ENCODE measurements around the gene DEPDC5.

The DEPDC5 gene

DNA sequence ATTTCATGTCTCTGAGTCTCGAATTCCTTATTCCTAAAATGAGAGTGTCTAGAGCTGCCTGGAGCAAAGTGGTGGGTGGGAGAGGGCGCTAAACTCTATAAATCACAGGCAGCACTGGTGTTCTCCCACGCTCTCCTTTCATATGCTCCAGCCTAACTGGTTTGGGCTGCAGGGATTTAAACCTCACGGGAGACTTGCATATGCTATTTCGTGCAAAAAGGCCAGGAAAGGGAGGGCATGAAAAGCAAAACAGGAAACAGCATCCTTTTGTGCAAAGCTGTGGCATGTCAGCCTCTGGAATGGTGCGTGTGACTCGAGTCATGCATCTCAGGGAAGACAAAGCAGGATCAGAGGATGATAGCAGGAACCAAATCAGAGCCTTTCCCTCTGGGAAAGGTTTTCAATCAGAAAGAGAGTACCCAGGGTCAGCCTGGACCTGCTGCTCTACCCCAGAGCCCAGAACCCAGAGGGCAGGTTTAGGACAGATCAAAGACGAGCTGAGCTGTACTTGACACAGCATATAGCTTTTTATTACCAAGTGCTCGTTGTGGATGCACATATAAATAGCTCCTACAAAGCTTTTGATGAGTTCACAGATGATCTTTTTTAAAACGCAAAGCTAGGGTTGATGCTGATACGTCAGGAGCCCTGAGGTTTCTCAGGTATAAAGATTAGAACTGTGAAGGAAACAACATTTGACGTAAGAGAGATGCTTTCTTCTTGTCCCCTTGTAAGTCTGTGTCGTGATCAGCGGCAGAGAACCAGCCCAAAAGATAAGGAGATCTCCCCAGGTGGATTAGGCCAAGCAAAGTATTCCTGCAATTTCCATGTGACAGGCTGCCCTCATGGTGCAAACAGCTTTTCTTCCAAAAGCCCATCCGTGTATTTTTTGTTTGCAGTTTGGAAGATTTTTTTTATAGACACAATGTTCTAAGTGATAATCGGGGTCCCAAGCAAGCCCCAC is 144.3 kb downstream of the DEPDC5 start:
- no peak overlapping the region for H3K27ac ChIP-seq
- TF ChIP-seq CTCF (conservative IDR thresholded peaks at IDR 0.05): no peak
- TF ChIP-seq ZFX (IDR thresholded peaks at IDR 0.05): no peak

DNA sequence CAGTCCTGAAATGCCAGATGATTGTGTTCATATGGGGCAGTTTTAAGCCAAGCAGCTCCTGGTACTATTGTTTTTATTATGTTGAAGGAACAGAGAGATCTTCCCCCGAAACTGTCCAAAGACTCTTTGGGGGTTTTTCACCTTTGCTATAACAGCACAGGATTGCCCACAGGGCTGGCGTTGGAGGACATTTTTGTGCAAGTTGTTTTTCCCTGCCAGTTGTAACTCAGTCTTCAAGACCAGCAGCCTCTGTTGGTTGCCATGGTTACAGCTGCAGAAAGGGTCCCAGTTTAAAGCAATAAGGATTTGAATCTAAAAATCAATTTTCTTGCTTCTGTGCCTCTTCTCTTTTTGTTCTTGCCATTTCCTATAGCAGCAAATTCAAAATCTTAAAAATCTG is 145.1 kb downstream of the DEPDC5 start:
- H3K27ac ChIP-seq: no peak overlapping the region
- TF ChIP-seq CTCF (conservative IDR thresholded peaks at IDR 0.05) (no peak), ZFX (IDR thresholded peaks at IDR 0.05) (no peak)

DNA sequence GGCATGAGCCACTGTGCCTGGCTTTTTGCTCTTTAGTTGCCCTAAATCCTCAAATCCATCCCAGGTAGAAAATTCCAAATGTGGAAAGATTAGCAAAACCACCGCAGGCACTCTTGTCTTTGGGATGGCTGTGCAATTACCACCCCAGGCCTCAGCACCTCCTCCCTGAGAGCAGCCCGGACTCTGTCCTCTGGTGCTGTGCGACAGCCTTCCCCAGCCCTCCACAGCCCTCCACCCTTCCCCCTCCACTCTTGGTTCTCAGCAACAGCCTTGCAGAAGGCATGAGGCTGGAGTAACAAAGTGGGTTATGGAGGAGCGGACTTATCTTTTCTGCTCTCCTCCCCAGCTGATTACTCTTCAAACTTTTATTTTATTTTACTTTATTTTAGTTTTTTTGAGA is 145.8 kb downstream of the DEPDC5 start:
- TF ChIP-seq ZFX (IDR thresholded peaks at IDR 0.05) (no peak), CTCF (conservative IDR thresholded peaks at IDR 0.05) (no peak)
- H3K27ac ChIP-seq: no peak overlapping the region

DNA sequence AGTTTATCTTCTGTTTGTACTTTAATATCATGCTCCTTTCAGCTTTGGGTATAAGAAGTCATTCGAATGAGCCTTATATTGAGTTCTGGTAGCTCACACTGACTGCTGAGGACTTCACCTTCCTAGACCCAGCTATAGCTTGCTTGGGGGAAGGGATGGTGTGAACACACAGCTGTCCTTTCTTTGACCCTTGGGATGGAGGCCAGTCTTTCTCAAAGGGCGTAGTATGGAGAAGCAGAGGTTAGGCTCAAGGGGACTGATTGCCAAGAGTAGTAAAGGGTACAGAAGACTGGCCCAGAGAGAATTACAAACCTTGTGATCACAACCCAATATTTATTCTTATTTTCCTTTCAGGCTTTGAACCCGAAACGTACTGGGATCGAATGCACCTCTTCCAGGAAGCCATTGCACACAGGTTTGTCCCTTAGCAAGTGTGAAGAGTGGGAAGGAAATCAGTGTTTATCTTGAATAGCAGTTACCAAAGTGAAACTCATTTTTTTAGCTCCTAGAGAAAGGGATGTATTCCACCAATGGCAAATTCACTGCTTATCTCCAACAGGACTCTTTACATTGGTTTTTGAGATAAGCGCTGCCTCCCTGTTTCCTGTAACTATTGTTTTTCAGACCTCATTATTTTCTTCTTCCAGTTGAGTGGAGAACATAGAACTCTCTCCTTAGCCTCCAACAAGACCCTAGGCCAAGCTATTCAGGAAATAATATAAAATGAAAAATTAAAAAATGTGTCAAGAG is 147.7 kb downstream of the DEPDC5 start:
- TF ChIP-seq CTCF (conservative IDR thresholded peaks at IDR 0.05): no peak
- TF ChIP-seq ZFX (IDR thresholded peaks at IDR 0.05): no peak
- no peak overlapping the region for H3K27ac ChIP-seq

DNA sequence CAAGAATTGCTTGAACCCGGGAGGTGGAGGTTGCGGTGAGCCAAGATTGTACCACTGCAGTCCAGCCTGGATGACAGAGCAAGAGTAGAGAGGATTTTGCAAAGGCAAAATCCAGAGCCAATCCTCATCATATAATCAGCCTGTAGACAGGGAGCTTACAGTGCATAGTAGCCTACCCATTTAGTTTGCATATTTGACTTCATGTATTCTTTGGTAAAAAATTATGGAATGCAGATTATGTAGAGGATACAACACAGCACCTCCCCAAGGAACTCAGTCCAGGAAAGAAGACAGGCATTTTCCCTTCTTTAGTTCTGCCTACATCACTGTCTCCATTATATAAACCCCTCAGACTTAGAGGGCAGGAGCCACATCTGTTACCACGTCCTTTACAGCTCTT is 150.8 kb downstream of the DEPDC5 start:
- no peak overlapping the region for H3K27ac ChIP-seq
- TF ChIP-seq ZFX (IDR thresholded peaks at IDR 0.05) (no peak), CTCF (conservative IDR thresholded peaks at IDR 0.05) (no peak)

DNA sequence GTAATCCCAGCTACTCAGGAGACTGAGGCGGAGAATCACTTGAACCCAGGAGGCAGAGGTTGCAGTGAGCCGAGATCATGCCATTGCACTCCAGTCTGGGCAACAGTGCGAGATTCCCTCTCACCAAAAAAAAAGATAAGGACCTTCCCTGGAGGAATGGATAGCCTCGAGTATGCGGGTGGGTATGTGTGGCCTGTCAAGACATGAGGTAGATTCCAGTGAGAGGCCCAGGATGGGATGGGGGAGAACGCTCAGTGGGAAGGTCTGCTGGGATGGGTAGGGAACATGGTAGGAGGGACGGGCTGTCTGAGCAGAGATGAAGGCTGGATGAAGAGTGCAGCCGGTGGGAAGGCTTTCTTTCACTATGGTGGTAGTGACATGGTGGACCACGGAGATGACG is 151.5 kb downstream of the DEPDC5 start:
- no peak overlapping the region for H3K27ac ChIP-seq
- TF ChIP-seq ZFX (IDR thresholded peaks at IDR 0.05) (no peak), CTCF (conservative IDR thresholded peaks at IDR 0.05) (no peak)

DNA sequence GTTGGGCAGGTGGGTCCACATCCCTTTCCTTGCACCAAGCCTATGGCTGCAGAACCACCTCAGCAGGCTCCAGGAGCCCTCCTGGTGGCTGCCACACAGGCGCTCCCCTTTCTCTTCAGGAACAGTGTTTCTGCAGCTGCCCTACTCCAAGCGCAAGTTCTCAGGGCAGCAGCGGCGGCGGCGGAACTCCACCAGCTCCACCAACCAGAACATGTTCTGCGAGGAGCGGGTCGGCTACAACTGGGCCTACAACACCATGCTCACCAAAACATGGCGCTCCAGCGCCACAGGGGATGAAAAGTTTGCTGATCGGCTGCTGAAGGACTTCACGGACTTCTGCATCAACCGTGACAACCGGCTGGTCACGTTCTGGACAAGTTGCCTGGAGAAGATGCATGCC is 152.3 kb downstream of the DEPDC5 start:
- H3K27ac ChIP-seq: no peak overlapping the region
- TF ChIP-seq CTCF (conservative IDR thresholded peaks at IDR 0.05): no peak
- no peak for TF ChIP-seq ZFX (IDR thresholded peaks at IDR 0.05)

Data from C4-2B (cell line).